Head of caudate nucleus (tissue), 42 donors: ENCODE measurements around the gene SPATS2L.

Experiments used
- DNase-seq, 42 donors: peaks; one replicate each; pipeline versions ENCODE4 v3.0.0 to v3.0.0-alpha.2; 2020 to 2021; ENCODE audit warnings: mixed read lengths in 7 of 42
- intact Hi-C: fragments of 100-400 bp; cut with DNase I; formaldehyde crosslinking; loops from one replicate; pipeline ENCODE4 v1.15.0; 2022

The SPATS2L gene

DNA sequence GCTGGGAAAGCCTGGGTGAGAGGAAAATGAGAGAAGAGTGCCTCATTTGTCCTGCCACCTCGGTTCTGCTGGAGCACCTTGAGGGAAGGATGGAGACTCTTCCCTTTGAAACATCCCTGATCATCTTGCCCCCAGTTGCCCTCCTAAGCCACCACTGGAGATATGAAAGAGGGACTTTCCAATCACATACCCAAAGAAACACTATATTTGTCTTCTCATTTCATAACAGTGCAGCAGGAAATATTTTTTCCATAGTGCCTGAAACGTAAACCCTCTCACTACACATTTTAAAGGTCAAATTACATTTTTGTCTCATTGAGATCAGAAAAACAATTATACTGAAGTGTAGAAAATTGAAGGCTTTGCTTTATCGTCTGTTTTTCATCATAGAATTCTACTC lies 140.1 kb downstream of the SPATS2L start:
- DNase-seq = no peak
- intact Hi-C loops = no loop called here

- DNase-seq = no peak
- intact Hi-C loops = no loop called here
These were observed 140.8 kb downstream of the SPATS2L start for GRCh38 chr2:200447139-200447855.

DNA sequence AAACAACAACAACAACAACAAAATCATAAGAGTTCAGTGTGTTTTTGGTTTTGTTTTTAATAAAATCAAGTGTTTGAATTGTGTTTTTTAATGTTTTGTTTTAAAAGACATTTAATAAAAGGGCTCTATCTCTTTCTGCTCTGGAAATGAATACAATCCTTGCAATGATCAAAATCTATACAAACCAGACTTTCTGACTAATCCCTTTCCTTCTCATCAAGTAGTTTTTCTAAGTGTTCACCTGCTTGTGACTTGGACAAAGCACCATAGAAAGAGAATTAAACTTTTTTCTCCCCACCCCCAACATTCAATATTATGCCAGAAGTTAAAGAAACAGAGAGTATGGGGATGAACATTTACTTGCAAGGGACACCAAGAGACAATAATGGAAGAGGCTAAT lies 142.0 kb downstream of the SPATS2L start:
- intact Hi-C loops = no loop called here
- DNase-seq = no peak

- intact Hi-C loops = no loop called here
These were observed 142.7 kb downstream of the SPATS2L start for GRCh38 chr2:200449149-200449548.

GRCh38 chr2:200450288-200450687 lies 143.8 kb downstream of the SPATS2L start:
- DNase-seq = no peak
- intact Hi-C loops = no loop called here

More at GRCh38 chr2:200449149-200449548, 142.7 kb downstream of the SPATS2L start:
- no peak for DNase-seq

DNA sequence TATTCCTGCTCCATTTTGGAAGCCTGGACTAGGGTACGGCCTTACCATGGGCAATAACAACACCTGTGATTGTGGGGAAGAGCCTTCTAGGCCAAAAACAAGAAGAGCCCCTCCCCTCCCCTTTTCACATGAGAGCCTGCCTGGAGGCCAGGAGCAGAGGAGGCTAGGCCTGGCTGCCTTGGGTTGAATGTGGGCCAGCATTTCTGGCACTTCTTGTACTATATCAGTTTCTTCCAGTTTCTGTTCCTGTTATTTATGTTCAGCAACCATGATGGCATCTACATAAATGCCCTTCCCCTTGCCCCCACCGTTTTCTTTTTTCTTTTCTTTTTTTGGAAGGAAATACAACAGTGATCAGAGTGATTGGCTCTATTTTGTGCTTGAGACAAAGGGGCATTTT lies 145.0 kb downstream of the SPATS2L start:
- intact Hi-C loops = no loop called here
- DNase-seq = no peak

GRCh38 chr2:200452377-200452776 lies 145.9 kb downstream of the SPATS2L start:
- no peak for DNase-seq
- intact Hi-C loops = no loop called here

GRCh38 chr2:200453142-200453852 lies 146.8 kb downstream of the SPATS2L start:
- intact Hi-C loops = no loop called here
- no peak for DNase-seq

GRCh38 chr2:200453853-200454534 lies 147.5 kb downstream of the SPATS2L start:
- intact Hi-C loops = no loop called here
- DNase-seq = no peak

- intact Hi-C loops = no loop called here
- DNase-seq = no peak
These were observed 148.7 kb downstream of the SPATS2L start for GRCh38 chr2:200454927-200455801.

GRCh38 chr2:200455958-200456421 lies 149.5 kb downstream of the SPATS2L start:
- intact Hi-C loops = no loop called here
- peak in 1 of 42 donors; percentile 31 for DNase-seq

DNA sequence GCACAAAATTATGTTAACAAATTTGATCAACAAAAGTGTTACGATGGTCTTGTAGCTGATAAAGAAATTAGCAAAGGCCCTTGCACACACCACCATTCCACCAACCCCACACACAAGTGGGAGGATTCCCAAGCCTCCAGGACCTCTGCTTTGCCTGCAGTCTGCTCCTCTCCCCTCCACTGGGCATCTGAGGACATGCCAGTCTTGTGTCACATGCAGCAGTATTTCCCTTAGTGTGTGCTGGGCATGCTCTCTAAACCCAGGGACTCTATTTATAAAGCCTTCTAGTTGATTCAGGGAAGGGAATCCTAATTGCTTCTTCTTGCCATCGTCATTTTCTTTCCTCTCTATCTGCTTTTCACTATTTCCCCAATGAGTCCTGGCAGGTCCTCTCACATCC lies 150.1 kb downstream of the SPATS2L start:
- intact Hi-C loops = no loop called here
- DNase-seq = peak in 1 of 42 donors; percentile 49

DNA sequence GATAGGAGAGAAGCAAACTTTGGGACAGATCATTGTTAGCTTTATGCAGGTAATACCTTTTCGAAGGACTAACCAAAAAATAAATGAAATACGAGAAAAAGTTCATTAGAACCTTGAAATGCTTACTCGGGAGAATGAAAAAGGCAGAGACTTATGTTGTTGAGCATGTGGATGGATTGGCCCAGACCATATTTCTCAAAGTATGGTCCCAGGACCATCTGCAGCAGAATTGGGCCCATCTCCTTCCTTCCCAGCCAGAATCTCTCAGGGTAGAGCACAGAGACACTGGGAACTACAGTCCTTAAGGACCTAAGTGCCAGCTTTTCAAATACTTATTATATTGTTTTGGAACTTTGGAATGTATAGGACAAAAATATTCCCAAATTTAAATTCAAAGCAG lies 152.6 kb downstream of the SPATS2L start:
- intact Hi-C loops = no loop called here
- no peak for DNase-seq

DNA sequence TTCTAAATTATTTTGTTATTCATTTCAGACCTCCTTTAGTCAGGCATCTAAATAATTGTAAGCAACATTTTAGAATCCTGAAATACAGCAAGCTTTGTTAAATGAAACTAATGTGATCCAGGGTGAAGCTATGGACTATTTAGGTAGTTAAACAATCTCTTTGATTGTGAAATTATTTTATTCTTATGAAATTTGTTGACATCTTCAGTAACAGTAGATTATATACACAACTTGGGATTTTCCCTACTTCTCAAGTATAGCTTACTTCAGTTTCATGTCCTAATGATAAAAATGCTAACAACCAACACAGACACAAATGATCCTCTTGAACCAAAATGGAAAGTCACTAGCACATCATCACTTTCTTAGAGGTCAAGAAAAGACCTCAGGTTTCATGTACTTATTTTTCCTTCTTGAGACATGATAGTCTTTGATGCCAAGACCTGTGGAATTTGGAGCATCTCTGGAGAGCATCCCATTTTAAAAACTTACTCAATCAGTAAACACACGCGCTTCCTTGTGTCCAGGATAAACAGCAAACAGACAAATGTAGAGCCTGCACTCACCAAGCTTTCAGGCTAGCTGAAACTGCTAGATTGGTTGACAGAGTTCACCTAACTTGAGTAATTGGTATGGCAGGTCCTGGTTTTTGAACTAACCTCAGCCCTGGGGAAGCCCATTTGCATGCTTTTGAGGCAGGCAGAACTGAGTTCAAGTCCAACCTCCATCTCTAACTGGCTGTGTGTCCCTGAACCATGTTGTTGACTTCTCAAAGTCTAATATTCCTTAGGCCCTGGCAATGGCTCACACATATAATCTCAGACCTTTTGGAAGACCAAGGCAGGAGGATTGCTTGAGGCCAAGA lies 155.6 kb downstream of the SPATS2L start:
- DNase-seq = no peak
- intact Hi-C loops = no loop called here

GRCh38 chr2:200463452-200463851 lies 157.0 kb downstream of the SPATS2L start:
- intact Hi-C loops = no loop called here
- no peak for DNase-seq

GRCh38 chr2:200466425-200467418 lies 160.2 kb downstream of the SPATS2L start:
- DNase-seq = peak in 1 of 42 donors; percentile 25
- intact Hi-C loops = no loop called here
